ENCODE measurements around the gene WASHC1.
"Not testable (repeated sequence)": the region's sequence is repeated elsewhere in the genome, so short reads cannot be mapped to it uniquely, and the experiment has no call there.

The WASHC1 gene
- total RNA-seq = 5.3 to 10.6 reads per million in 2 donors

- not testable (repeated sequence) for DNase-seq
Measured at GRCh38 chr9:29356-29755, at the start of gene WASHC1. WASHC1 (minus strand) TSS chr9:29456; CDS start chr9:24999, 4,457 bp downstream.

DNA sequence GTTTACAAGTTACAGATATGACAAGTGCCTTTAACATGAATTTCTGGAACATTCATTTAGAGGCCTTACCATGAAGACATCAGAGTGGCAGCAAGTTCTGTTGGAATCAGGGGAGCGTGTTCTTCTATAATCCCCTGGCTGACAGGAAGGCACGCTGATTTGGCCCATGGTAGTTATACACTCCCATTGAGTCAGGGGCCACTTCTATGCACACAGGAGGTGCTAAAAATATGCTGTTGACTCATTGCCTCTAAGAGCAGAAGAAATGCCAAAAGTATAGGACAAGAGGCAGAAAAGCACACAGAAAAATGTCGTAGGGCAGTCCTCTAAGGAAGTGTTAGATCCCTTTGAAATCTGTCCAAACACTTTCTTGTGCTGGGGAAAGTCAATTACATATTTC, 49.1 kb upstream of the WASHC1 start:
- not testable (repeated sequence) for DNase-seq

- DNase-seq = not testable (repeated sequence)
Measured at GRCh38 chr9:76389-76788, 47.1 kb upstream of the WASHC1 start.

DNA sequence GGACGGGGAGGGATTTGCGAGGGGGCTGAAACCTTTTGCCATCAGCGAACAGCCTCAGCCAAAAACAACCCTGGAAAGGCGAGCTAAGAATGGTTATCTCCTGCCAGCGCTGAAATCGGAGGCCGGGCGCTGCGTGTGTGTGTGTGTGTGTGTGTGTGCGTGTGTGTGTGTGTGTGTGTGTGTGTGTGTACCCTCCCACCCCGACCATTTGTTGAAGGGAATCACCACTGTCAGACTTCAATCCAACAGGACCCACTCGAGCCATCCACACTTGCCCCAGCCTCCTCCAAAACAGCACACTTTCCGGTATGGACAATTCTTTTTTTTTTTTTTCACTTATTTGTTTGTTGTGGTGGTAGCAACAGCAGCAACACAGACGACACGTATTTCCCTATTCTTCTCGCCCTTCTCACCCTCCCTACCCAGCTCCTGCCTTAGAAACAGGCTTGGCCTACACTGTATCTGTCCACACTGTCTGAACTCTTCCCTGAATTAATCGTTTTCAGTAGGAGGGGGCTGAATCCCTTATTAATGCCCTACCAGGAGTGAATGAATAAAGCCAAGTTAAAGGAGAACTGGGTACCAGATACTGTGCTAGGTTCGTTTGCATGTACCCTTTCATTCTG, 44.8 kb upstream of the WASHC1 start:
- not testable (repeated sequence) for DNase-seq

DNA sequence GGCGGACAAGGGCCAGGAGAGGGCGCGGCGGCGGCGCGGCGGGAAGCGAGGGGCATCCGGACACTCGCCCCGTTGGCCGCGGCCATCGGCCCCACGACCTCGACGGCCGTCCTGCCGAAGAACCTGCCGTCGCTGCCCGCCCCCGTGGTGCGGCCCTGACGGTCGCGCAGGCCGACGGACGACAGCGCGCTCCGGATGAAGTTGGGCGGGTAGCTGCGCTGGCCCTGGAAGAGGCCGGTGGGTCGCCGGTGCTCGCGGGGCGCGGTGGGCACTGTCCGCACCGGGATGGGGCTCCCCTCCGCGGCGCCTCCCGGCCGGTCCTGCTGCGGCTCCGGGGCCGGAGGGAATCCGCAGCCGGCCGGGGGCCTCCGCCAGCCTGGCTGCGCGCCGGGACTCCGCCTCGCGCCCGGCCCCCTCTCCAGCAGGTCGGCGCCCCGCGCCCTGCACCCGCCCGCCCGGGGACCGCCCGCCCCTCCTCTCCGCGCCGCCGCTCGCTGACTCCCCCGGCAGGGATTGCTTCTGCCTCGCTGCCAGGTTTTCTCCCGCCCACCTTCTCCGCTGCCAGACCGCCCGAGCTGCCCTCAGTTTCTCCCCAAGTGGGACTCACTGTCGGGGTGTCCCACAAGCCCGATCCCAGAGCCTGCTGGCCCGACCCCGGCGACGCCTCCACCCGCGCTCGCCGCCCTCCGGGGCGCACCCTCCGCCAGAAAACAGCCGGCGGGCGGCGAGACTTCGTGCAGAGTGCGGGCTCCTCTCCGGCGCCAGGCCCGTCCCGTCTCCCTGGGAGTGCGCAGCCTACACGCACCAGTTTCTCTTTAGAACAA, 44.0 kb upstream of the WASHC1 start:
- not testable (repeated sequence) for DNase-seq

DNA sequence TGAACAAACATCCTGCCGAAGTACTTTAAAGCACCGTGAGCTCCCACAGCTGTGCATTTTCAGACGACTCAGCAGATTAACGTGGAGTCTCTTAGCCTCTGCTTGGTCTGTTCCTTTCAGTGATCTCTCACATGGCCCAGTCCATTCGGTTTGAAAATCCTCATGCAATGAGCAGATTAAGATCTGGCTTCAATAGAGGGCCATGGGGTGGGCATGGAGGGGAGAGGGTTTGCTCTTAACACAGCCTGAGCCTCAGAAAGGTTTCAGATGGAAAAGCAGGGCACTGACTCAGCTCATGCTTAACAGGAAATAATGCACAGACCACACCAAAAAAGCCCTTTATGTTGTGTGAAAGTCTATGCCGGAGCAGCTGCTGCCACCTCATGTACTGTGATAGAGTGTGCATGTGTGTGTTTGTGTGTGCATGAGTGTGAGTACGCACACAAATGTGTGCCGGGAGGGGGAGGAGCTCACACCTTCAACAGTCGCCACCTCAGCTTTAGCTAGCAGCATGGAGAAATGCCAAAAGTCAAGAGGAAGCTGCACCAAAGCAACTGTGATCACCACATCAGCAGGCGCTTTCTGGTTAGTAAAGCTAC, 33.9 kb upstream of the WASHC1 start:
- not testable (repeated sequence) for DNase-seq

DNA sequence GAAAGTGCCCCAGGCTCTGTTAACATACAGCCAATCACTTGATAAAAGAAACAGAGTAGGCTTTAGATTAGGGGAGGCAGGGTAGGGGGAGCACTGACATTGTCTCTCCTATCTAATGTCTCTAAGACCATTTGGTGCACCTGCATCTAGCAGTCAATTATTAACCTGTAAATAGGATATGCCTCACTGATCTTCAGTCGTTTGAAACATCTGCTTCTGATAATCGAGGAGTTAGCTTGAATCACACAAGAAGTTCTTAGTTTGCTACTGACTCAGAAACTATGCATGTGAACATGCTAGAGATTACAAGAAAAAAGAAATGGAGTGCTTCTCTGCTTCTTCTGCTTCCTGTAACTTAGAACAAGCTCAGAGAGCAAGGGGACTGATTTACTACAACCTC, 23.4 kb upstream of the WASHC1 start:
- DNase-seq = not testable (repeated sequence)

DNA sequence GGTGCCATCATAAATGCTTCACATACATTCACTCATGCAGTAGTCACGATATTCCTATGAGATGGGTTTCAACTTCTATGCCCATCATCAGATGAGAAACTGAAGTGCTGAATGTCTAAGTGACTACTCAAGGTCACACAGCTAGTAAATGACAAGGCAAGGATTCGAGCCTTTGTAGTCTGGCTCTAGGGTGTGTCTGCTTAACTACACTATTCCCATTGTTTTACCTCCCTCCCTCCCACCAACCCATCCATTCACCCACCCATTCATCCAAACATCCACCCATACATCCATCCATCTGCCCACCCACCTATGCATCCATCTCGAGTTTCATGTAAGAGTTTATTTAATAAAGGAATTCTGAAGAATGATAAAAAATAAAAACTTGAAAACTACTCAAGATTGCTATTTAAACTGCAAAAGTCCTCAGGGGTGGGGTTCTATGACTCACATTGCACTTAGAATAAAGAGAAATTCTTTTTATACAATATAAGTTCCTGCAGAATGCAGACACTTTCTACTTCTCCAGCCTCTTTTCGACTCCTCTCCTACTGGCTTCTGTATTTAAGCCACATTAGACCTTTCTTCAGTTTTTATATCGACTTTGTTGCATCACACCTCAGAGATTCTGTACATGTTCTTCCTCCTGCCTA, 19.1 kb upstream of the WASHC1 start:
- DNase-seq = not testable (repeated sequence)

DNA sequence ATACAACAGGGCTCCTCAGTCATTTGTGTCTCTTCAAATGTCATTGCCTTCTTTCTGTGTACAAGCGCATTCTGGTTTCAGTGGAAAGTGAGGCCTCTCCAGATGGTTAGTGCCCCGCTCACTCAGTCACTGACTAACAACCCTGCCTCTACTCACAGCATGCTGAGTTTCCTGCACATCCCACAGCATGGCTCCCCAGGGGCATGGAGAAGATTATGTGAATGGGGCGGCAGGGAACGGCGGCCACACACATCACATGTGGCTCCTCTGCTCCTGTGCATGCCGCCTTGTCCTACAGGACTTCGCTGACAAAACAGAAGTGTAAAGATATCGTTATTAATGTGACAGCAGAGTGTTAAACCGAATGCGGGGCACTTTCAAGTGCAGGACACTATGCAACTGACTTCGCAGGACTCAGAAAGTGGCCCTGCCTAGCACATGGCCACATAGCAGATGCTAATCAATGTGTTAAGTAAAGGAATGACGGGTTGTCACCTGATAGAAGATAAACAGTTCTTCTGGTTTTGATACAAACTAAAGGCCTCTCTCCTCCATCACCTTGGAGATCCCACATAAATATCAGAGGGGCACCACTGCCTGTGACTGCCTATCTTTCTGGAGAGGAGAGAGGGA, 17.5 kb upstream of the WASHC1 start:
- not testable (repeated sequence) for DNase-seq

GRCh38 chr9:46164-46563, 16.9 kb upstream of the WASHC1 start:
- not testable (repeated sequence) for DNase-seq

DNA sequence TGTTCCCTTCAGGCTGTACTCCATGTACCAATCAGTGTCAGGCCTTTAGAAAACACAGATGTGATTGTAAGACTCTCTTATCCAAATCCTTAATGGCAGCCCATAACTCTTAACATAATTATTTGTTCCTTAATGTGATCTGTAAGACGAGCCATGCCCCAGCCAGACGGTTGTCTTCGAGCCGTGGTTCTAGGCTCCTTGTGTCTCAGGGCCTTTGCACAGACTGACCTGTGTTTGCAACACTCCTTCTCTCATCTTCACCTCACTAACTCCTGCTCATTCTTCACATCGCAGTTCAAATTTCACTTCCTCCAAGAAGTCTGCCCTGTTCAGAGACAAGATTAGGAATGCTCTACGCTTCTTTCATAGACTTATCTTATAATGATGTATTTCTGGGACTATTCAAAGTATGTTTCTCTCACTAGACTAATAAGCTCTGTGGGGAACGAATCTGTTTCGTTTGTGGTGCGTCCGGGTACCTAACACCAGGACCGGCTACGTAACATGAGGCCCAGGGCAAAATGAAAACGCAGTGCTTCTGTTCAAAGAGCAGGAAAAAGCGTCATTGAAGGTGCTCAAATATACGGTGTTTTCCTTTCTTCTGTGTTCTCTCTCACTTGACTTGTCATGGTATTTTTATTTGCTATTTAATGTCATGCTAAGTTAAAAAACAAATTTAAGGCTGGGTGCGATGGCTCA, 16.1 kb upstream of the WASHC1 start:
- not testable (repeated sequence) for DNase-seq

- not testable (repeated sequence) for DNase-seq
Measured at GRCh38 chr9:44416-44815, 15.2 kb upstream of the WASHC1 start.

DNA sequence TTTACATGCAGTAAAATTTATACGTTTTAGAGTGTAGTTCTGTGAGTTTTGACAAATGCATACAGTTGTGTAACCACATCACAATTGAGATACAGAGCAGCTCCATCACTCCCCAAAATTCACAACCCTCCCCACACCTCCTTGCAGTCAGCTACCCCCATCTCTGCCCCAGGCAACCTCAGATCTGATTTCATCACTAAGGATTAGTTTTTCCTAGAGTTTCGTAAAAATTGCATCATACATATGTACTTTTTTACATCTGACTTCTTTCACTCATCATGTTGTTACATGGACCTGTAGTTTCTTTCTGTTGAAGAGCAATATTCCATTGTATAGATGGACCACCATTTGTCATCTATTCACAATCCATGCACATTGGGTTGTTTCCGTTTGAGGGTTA, 14.4 kb upstream of the WASHC1 start:
- not testable (repeated sequence) for DNase-seq

DNA sequence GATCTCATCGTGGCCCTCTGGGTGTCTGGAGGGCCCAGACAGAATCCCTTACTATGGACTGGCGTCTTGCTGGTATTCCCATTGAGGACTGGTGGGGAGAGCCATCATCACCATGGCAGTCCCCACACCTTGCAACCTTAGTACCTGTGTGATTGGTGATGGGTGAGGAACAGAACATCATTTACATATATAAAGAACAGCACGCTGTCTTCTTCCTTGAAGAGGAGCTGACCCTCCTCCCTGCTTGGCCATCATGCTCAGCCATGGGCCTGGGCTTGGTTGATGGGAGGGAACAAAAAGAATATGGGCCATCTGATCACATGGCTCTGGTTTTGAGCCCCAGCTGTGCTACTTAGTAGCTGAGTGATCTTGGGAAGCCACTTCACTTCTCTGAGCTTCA, 13.9 kb upstream of the WASHC1 start:
- DNase-seq = not testable (repeated sequence)

GRCh38 chr9:41819-42218, 12.6 kb upstream of the WASHC1 start:
- not testable (repeated sequence) for DNase-seq

GRCh38 chr9:41261-41676, 12.0 kb upstream of the WASHC1 start:
- DNase-seq = not testable (repeated sequence)

DNA sequence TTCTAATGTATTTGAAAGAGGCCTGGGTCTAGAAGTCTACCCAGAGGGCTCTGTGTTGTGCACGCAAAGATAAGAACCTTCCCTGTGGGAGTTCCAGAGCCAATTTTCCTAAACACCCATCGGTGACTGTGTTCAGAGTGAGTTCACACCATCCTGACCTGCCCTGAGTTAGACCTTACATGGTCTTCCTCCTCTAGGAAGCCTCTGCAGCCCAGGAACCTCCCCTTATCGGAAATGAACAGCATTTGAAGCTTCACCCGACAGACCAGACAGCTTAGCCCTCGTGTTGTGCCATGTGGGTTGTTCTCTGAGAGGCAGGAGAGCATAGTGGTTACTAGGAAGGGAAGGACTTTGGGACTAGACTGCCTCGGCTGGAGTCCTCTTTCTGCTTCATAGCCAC, 3.1 kb upstream of the WASHC1 start:
- DNase-seq = not testable (repeated sequence)

GRCh38 chr9:28775-29174, 481 bp downstream of the WASHC1 start:
- not testable (repeated sequence) for DNase-seq

DNA sequence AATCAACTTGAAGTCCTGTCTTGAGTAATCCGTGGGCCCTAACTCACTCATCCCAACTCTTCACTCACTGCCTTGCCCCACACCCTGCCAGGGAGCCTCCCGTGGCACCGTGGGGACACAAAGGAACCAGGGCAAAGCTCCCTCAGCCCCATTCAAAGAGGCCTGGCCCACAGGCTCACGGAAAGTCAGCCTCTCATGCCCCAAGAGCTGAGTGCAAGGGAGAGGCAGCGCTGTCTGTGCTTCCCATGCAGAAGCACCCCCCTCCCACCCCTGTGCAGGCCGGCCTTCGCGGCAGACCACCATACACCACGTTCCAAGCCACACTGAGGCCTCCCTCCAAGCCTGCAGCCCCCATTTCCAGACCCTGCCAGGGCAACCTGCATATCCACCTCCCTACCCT, 7.6 kb downstream of the WASHC1 start:
- not testable (repeated sequence) for DNase-seq

DNA sequence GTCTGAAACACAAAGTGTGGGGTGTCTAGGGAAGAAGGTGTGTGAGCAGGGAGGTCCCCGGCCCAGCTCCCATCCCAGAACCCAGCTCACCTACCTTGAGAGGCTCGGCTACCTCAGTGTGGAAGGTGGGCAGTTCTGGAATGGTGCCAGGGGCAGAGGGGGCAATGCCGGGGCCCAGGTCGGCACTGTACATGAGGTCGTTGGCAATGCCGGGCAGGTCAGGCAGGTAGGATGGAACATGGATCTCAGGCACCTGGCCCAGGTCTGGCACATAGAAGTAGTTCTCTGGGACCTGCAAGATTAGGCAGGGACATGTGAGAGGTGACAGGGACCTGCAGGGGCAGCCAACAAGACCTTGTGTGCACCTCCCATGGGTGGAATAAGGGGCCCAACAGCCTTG, 12.4 kb downstream of the WASHC1 start:
- DNase-seq = not testable (repeated sequence)

- not testable (repeated sequence) for DNase-seq
Measured at GRCh38 chr9:14129-14809, 15.0 kb downstream of the WASHC1 start.
